GM23248 (cell line): Measurements from ENCODE around the gene PKIG. TPM values are rescaled to one million over a fixed set of nuclear protein-coding genes. Genes with fewer than 3 reads are reported as not detected.

Experiments
- DNase-seq: peaks from one replicate; pipeline ENCODE4 v3.0.0-alpha.2; 2015
- H2AFZ ChIP-seq: fragments of 200-600 bp; sonication (generic); 2 replicates; pipeline ENCODE4 v1.6.1; 2016; ENCODE audit warnings: antibody characterized with exemption
- H3F3A ChIP-seq: fragments of 200-600 bp; sonication (generic); 2 replicates; pipeline ENCODE4 v1.6.1; 2016; ENCODE audit warnings: mild to moderate bottlenecking, antibody characterized with exemption, mixed run types; ENCODE audit not compliant: insufficient read depth
- H3K27ac ChIP-seq: fragments of 200-600 bp; sonication (generic); 2 replicates; pipeline ENCODE4 v1.5.1; 2016; ENCODE audit warnings: mild to moderate bottlenecking
- H3K27me3 ChIP-seq: fragments of 200-600 bp; sonication (generic); replicated peaks from 2 replicates; pipeline ENCODE4 v1.6.1; 2016; ENCODE audit warnings: mild to moderate bottlenecking; ENCODE audit not compliant: insufficient read depth
- H3K36me3 ChIP-seq: fragments of 200-600 bp; sonication (generic); 2 replicates; pipeline ENCODE4 v1.6.1; 2016; ENCODE audit warnings: low read depth, mild to moderate bottlenecking
- H3K4me1 ChIP-seq: fragments of 200-600 bp; sonication (generic); 2 replicates; pipeline ENCODE4 v1.6.1; 2016; ENCODE audit warnings: mild to moderate bottlenecking; ENCODE audit not compliant: insufficient read depth
- H3K4me2 ChIP-seq: fragments of 200-600 bp; sonication (generic); one replicate; pipeline ENCODE4 v1.6.1; 2016; ENCODE audit warnings: mild to moderate bottlenecking; ENCODE audit not compliant: unreplicated experiment
- H3K4me3 ChIP-seq: fragments of 200-600 bp; sonication (generic); 2 replicates; pipeline ENCODE4 v1.5.1; 2016; ENCODE audit warnings: mild to moderate bottlenecking
- H3K79me2 ChIP-seq: fragments of 200-600 bp; sonication (generic); 2 replicates; pipeline ENCODE4 v1.6.1; 2016; ENCODE audit warnings: mild to moderate bottlenecking; ENCODE audit not compliant: insufficient read depth
- H3K9ac ChIP-seq: fragments of 200-600 bp; sonication (generic); 2 replicates; pipeline ENCODE4 v1.6.1; 2016; ENCODE audit warnings: mild to moderate bottlenecking
- H3K9me2 ChIP-seq: fragments of 200-600 bp; sonication (generic); 2 replicates; pipeline ENCODE4 v1.6.1; 2016; ENCODE audit warnings: mixed run types, mild to moderate bottlenecking, moderate library complexity; ENCODE audit not compliant: insufficient read depth
- H3K9me3 ChIP-seq: fragments of 200-600 bp; sonication (generic); one replicate; pipeline ENCODE4 v1.6.1; 2017; ENCODE audit warnings: low read depth
- H4K20me1 ChIP-seq: fragments of 200-600 bp; sonication (generic); 2 replicates; pipeline ENCODE4 v1.6.0; 2016; ENCODE audit not compliant: insufficient read depth
- EZH2 ChIP-seq: fragments of 200-600 bp; sonication (generic); IDR thresholded peaks from 2 replicates; pipeline ENCODE4 v1.6.1; 2018; ENCODE audit warnings: antibody characterized with exemption, mild to moderate bottlenecking; ENCODE audit not compliant: insufficient read depth, poor library complexity, severe bottlenecking
- EZH2phosphoT487 ChIP-seq: fragments of 200-600 bp; sonication (generic); IDR thresholded peaks from 2 replicates; pipeline ENCODE4 v1.6.1; 2018; ENCODE audit warnings: antibody characterized with exemption, moderate library complexity, mild to moderate bottlenecking, low read depth; ENCODE audit not compliant: insufficient read depth
- WGBS, 2 experiments: methylation state at CpG; one replicate each; pipeline ENCODE4 v1.1.6; 2015 to 2017; ENCODE audit warnings: low lambda C conversion rate in 2 of 2, low coverage in 1 of 2; ENCODE audit errors: missing lambda C conversion rate in 2 of 2; 5-methylcytosine and 5-hydroxymethylcytosine counted together
- in situ Hi-C: fragments of 300-500 bp; cut with MboI; formaldehyde crosslinking; loops from 2 replicates; pipeline ENCODE4 v1.15.0; 2020
- polyA plus RNA-seq: library from polyadenylated mRNA; unstranded; fragments of >200 nt; fragmentation: Nextera tagmentation; extraction: Ambion mirVana; gene quantifications from 2 replicates; pipeline ENCODE4 v1.2.1, GENCODE V29; 2016
- total RNA-seq: library from RNA; depleted of rRNA; stranded (reverse); fragments of >200 nt; shearing (Covaris generic); gene quantifications from 2 replicates; pipeline ENCODE4 v1.2.3, GENCODE V29; 2014

Gene PKIG
- total and polyA plus RNA-seq, 2 experiments from 2014 or later: 46.0 to 83.7 TPM

DNA sequence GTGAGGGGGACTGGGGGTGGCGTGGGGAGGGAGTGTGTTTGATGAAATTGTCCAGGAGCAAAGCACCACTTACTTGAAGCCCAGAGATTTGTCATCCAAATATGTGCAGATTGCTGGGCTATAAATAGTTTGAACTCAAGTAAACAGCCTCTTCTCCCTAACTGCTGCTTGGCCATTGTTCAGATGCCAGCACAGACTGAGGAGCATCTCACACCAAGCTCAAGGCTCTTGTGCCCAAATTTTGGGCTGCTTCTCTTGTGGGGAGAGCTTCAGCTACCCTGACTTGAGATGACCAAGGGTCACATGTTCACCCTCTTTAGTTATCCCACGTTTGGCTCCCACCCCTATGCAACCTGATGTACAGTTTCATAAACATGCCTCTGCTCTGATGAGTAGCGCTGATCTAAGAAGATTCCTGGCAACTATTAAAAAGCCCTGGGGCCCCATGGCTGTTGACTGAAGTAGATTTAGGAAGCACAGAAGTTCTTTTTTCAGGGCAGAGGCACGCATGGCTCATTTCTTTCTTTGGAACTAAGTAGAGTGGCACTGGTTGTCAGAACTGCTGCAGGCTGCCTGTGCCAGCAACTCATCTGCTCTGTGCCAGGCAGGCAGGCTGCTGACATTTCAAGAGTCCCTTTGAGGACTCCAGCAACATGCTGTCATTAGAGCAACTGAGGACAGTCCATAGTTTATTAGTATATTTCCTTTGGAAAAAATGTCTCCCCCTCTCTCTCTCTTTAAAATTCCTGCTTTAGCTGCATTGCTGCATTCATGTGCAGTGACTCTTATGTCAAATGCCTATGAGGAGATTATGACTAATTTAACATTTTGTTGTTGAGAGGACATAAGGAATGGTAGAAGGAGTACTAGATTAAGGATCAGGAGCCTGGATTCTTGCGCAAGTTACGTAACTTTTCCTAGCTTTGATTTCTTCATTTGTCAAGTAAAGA lies 9.6 kb upstream of the PKIG start:
- peak overlapping the region; percentile 50 for H3K4me3 ChIP-seq
- H3K79me2 ChIP-seq: 0 out of 2 replicates have a peak, but pooled peaks cover 13% of the 10 kb centered on the region
- H3K27me3 ChIP-seq: no peaks in the 10 kb centered on the region
- peaks cover 42% of the 10 kb centered on the region for H3K4me1 ChIP-seq
- peaks cover 42% of the 10 kb centered on the region for H3F3A ChIP-seq
- peak overlapping the region; percentile 98 for H3K27ac ChIP-seq
- DNase-seq: peak; percentile 94
- peak overlapping the region; percentile 82 for H3K9ac ChIP-seq
- in situ Hi-C loops: no loop called here
- H3K36me3 ChIP-seq: no peaks in the 10 kb centered on the region
- no peaks in the 10 kb centered on the region for H3K9me3 ChIP-seq
- TF ChIP-seq EZH2 (no peak), EZH2phosphoT487 (no peak)
- H4K20me1 ChIP-seq: no peaks in the 10 kb centered on the region
- 0 to 1% methylated on average over 6 of the region's 6 CpGs for WGBS, 2 experiments
- peak overlapping the region; percentile 78 for H3K4me2 ChIP-seq
- H3K9me2 ChIP-seq: no peaks in the 10 kb centered on the region
- H2AFZ ChIP-seq: peak overlapping the region; percentile 11; the same call in 1 of the 2 replicates

DNA sequence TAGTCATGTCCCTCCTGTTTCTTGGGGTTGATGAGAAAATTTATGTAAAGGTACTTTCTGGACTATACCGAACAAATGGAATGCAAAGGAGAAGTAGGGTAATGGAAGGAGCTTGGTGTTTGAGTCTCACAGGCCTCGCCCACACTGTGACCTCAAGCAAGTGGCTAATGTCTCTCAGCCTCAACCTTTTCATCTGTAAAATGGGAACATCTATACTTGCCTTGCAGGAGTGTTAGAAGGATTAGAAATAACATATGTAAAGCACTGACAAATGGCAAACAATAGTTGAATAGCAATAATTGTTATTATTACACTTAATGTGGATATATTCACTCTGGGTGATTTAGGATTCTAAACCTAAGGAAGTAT lies 8.9 kb upstream of the PKIG start:
- Histone ChIP-seq H3K79me2 (0 out of 2 replicates have a peak, but pooled peaks cover 13% of the 10 kb centered on the region), H3K9me2 (no peaks in the 10 kb centered on the region), H3K36me3 (no peaks in the 10 kb centered on the region), H3K9ac (peak overlapping the region; percentile 82), H3K4me2 (peak overlapping the region; percentile 78), H3K9me3 (no peaks in the 10 kb centered on the region), H3K27me3 (no peaks in the 10 kb centered on the region), H3F3A (peaks cover 42% of the 10 kb centered on the region), H3K27ac (peak overlapping the region; percentile 98), H3K4me3 (0 out of 2 replicates have a peak overlapping the region, but pooled peaks have one; percentile 2), H4K20me1 (no peaks in the 10 kb centered on the region), H3K4me1 (peaks cover 42% of the 10 kb centered on the region), H2AFZ (no peak overlapping the region)
- 54 to 61% methylated on average over 2 of the region's 2 CpGs for WGBS, 2 experiments
- no peak for TF ChIP-seq EZH2phosphoT487
- no peak for TF ChIP-seq EZH2
- DNase-seq: no peak
- in situ Hi-C loops: no loop called here

DNA sequence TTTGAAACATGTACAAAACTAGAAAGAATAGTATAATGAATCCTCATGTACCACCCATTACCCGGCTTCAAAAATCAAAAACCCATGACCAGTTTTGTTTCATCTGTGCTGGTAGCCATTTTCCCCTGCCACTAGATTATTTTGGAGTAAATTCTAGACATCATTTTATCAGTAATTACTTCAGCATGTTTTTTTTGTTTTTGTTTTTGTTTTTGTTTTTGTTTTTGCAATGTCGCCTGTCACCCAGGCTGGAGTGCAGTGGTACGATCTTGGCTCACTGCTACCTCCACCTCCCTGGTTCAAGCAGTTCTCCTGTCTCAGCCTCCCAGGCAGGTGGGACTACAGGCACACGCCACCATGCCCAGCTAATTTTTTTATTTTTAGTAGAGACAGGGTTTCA lies 8.0 kb upstream of the PKIG start:
- Histone ChIP-seq H2AFZ (no peak overlapping the region), H3K36me3 (no peaks in the 10 kb centered on the region), H3K79me2 (0 out of 2 replicates have a peak, but pooled peaks cover 9% of the 10 kb centered on the region), H4K20me1 (no peaks in the 10 kb centered on the region), H3F3A (peaks cover 42% of the 10 kb centered on the region), H3K4me2 (no peak overlapping the region), H3K27me3 (no peaks in the 10 kb centered on the region), H3K9me3 (no peaks in the 10 kb centered on the region), H3K9ac (no peak overlapping the region), H3K9me2 (no peaks in the 10 kb centered on the region), H3K27ac (peak overlapping the region; percentile 98; the same call in 1 of the 2 replicates), H3K4me1 (peaks cover 42% of the 10 kb centered on the region), H3K4me3 (no peak overlapping the region)
- DNase-seq: no peak
- in situ Hi-C loops: no loop called here
- TF ChIP-seq EZH2 (no peak), EZH2phosphoT487 (no peak)
- 86 to 87% methylated on average over 4 of the region's 4 CpGs for WGBS, 2 experiments

DNA sequence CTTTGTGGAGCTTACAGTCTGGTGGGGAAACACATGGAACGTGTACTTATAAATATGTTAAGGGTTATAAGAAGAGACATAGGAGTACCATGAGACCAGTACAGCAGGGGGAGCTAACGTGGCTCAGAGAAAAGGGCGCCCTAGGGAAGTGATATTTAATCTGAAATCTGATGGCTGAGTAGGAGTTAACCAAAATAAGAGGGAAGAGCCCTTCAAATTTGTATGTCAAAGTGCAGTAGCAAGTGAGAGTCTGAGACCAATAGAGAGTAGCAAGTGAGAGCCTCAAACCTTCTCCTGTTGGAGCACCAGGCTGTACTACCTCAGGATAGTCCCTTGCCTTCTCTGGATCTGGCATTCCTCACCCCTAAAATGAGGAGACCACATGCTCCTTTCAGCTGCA lies 6.1 kb upstream of the PKIG start:
- peaks cover 43% of the 10 kb centered on the region for H3K4me1 ChIP-seq
- H3F3A ChIP-seq: peaks cover 42% of the 10 kb centered on the region
- no peaks in the 10 kb centered on the region for H4K20me1 ChIP-seq
- no peaks in the 10 kb centered on the region for H3K27me3 ChIP-seq
- 91 to 93% methylated on average over 3 of the region's 3 CpGs for WGBS, 2 experiments
- peak overlapping the region; percentile 20 for H3K4me2 ChIP-seq
- DNase-seq: peak; percentile 48
- peak overlapping the region; percentile 94 for H3K27ac ChIP-seq
- TF ChIP-seq EZH2phosphoT487 (no peak), EZH2 (no peak)
- in situ Hi-C loops: no loop called here
- H3K4me3 ChIP-seq: no peak overlapping the region
- H3K9ac ChIP-seq: peak overlapping the region; percentile 74
- H2AFZ ChIP-seq: peak overlapping the region; percentile 38; the same call in 1 of the 2 replicates
- no peaks in the 10 kb centered on the region for H3K36me3 ChIP-seq
- H3K9me3 ChIP-seq: no peaks in the 10 kb centered on the region
- H3K79me2 ChIP-seq: peaks cover 9% of the 10 kb centered on the region; the same call in 1 of the 2 replicates
- no peaks in the 10 kb centered on the region for H3K9me2 ChIP-seq
